GM21515 (cell line): Measurements from ENCODE around the gene ZDHHC3.

Experiments
- ATAC-seq: cut with Tn5 transposase; IDR thresholded peaks from one replicate; pipeline ENCODE4 v1.9.1; 2021; ENCODE audit not compliant: unreplicated experiment

Gene ZDHHC3

DNA sequence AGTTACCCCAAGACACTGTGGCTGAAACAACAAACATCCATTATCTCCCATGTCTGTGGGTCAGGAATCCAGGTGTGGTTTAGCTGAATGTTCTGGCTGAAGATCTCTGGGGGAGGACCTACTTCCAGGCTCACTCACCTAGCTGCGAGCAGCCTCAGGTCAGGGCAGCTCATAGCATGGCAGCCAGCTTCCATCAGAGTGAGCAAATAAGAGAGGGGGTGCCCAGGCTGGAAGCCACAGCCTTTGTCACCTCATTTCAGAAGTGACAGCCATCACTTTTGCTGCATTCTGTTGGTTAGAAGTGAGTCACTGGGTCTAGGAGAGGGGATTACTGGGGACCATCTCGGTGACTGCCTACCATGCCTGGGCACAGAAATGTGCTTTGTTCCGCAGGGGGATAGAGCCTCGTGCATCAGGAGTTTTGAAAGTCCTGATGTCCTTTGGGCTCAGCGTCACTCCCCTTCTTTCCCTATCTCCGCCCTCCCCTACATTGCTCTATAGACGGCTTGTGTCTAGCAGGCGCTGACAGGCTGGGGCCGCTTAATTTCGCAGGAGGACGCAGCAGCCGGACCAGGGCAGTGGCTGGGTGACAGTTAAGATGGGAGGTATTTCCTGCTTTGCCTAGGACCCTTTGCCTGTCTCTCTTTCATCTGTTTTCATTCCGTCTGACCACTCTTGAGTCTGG lies 76.1 kb downstream of the ZDHHC3 start:
- ATAC-seq, result no peak

DNA sequence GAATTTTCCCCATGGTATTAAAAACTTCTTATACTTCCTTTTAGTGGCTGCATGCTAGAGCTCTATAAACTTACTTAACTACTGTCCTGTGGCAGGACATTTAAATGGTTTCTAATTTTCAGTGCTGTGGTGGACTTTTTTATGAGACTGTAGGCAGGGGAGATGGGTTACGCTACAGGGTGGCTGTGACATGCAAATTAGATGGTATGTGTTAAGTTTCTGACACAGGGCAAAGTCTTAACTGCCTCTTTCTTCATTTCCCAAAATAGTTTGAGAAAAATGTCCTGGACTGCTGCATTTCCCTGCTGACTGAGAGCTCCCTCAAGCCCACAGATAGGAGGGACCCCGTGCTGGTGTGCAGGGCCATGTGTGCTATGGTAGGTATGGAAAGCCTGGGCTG lies 79.5 kb downstream of the ZDHHC3 start:
- no peak for ATAC-seq

DNA sequence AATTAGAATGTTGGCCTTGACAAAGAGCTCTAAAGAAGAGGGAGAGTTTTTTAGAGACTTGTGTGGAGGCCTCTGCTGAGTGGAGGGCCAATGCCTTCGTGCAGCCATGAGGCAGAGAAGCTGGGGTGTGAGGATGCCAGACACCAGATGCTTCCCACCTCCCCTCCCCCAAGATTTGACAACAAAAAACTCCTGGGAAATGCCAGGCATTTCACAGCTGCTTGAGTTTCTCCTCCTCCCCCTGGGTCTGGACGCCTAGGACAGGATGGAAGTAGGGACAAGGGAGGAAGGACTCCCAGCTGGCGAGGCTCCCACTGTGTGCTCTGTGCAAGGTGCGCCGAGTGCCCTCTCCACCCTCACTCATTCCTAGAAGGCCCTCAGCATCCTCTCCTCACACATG lies 81.5 kb downstream of the ZDHHC3 start:
- ATAC-seq, result no peak

DNA sequence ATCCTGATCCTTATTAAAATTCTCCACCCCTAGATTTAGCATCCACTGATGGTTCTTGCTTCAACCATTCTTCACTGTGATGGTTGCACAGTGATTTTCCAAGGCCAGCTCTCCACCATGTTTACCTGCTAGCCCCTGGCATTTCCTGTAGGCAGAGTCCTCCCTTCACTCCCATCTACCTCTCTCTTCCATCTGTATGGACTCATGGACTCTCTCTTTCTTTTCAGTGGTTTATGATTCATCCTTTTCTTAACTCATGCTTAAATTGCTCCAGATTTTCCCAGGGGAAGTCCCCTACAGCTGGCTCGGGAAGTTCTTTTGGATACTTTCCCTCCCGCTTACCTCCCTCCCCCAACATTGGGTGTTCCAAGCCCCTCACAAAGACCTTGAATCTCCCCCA lies 82.9 kb downstream of the ZDHHC3 start:
- no peak for ATAC-seq

DNA sequence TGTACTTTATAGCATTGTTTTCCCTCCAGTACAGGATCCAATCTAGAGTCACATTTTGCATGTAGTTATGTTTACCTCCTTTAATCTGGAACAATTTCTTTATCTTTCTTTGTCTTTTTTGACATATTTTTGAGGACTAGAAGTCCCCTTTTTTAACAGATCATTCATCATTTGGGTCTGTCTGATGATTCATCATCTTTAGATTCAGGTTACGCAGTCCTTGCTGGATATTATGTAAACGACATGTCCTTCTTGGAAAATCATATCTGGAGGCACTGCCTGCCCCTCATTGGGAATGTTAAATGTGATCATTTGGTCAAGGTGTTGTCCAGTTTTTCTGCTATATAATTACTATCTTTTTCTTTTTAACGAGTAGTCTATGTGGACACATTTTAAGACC lies 83.3 kb downstream of the ZDHHC3 start:
- no peak for ATAC-seq

DNA sequence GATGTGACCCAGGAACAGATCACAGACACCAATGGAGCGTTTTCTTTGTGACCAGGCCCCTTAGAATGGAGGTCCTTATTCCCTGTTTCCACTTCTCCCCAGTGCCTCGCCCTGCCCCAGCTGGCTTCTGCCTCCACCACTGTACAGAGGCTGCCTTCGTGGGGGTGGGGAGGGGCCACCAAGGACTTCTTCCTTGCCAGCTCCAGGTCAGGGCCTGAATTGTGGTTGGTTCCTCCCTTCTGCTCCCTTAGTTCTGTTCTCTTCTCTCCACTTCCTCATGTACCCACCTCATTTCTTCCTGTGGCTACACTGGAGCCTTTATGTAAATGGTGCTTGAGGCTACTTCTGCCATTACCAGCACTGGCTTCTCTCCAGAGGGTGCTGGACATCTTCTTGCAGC lies 85.1 kb downstream of the ZDHHC3 start:
- no peak for ATAC-seq

DNA sequence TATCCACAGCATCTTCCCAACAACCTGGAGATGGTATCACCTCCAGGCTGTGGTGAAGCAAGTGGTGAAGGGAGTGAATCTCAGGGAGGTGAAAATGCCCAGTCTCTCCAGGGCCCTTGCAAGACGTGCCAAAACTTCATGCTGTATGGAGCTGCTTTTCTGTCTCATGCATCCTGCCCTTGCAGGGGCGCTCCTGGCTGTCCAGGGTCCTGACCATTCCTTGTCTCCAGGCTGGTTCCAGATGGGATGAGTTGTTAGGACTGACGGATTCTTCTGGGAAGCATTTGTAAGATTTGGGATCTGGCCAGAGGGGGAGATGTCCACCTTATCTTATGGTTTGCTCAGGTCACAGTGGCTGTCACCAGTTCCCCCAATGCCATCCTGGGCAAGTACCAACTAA lies 85.7 kb downstream of the ZDHHC3 start:
- no peak for ATAC-seq

DNA sequence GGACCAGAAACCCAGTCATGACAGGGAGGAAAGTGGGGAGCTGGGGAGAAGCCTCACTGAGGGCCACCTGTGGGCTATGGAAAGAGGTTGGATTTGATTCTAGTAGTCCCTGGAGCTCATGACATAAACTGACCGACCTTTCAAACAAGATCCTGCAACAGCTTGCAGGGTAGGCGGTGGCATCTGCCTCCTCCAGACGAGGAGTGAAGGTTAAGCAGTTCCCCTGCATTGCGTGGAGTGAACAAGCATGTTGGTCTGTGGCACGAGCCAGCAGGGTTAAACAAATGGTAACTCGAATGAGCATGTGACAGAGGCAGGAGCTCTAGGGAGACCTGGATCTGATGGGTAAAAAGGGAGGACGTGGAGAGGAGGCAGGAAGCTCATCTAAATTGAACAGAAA lies 88.9 kb downstream of the ZDHHC3 start:
- no peak for ATAC-seq

DNA sequence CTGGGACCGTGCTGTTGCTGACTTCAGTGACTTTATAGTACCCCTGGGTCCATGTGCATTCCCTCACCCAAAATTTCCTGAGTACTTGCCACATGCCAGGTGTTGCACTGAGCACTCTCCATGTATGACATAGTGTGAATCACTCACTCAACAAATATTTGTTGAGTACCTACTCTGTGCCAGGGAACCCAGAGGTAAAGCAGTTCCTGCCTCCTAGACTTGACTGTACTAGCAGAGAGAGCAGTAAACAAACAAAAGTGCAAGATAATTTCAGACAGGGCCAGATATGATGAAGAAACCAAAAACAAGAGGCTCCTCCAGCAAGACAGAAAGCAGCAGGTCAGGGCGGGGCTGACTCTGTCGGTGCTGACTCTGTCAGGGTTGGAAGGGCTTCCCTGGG lies 89.4 kb downstream of the ZDHHC3 start:
- no peak for ATAC-seq

DNA sequence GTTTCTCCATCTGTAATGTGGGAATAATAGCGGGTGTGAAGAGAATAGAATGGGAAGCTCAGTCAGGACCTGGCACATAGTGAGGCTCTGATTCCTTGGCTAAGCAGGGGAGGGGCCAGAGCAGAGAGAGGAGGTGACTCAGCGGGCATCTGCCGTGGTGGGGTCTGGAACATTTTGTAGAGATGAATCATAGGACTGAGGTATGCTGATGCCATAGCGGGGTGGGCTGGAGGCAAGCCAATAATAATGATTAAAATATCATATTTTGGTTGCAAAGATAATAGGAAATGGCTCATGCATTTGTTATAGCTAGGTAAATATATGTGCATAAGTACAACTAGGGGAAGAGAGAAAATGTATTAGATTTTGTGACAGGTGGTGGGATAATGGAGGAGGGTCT lies 90.4 kb downstream of the ZDHHC3 start:
- ATAC-seq, result no peak

DNA sequence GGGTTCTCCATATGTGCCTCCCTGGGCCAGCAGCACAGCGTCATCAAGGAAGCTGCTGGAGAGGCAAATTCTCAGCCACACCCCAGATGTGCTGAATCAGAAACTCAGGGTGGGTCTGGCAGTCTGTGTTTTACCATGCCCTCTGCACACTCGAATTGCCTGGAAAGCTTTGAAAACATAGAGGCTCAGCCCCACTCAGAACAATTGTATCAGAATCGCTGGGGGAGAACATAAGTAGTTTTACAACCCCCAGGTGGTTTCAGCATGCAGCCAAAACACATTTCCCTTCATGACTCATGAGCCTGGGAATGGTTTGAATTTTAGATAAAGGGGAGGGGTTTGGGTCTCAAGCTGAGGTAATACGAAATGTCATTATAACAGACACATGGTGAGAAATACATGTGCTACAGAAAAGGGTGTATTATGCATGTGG lies 92.0 kb downstream of the ZDHHC3 start:
- no peak for ATAC-seq

DNA sequence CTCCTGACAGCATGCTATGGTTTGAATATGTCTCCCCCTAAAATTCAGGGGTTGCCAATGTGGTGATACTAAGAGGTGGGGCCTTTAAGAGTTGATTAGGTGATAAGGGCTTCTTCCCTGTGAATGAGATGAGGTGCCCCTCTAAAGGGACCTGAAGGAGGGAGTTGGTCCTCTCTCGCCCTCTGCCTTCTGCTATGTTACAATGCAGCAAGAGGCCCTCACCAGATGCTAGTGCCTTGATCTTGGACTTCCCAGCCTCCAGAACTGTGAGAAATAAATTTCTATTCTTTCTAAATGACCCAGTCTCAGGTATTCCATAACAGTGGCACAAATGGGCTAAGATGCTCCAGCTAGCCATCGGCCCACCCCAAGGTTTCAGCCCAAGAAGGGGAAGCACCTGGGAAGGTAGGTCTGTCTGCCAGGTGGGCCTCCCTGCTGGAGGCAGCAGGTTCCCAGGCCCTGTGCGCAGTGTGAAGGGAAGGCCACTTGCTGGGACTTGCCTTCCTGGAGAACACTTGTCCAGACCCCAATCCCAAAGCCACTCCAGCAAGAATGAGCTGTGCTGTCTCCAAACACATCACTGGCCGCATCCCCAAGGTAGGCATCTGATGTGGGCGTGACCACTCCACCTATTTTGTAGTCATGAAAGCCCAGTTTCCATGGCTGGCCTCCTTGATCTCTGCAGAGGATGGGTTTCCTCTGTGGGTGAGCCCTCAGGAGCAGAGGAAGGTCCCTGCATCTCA lies 92.6 kb downstream of the ZDHHC3 start:
- ATAC-seq, result no peak

DNA sequence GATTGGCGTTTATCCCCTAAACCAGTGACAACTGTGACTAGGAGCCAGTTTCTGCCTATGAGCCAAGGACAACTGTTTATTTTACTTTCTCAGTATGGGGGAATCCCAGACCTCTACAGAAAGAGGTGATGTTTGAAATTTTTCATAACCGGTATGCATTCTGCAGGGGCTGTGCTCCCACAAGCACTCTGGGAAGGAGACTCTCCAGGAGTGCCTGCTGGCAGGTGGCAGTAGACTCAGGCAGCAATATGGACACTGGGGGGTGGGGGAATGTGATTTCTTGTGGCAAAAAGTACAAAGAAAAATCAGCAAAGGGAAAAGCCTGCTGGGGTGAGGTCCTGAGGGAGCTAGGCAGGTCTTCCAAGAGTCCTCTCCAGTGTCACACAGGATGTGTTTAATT lies 95.7 kb downstream of the ZDHHC3 start:
- no peak for ATAC-seq

DNA sequence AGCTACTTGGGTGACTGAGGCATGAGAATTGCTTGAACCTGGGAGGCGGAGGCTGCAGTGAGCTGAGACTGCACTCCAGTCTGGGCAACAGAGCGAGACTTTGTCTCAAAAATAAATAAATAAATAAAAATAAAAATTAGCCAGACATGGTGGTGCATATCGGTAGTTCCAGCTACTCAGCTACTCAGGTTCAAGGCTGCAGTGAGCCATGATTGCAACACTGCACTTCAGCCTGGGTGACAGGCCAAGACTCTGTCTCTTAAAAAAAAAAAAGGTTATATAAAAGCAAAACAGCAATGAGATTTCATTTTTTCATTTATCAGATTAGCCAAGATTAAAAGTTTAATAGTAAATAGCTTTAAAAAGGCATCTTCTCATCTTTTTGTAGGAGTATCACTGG lies 98.6 kb downstream of the ZDHHC3 start:
- no peak for ATAC-seq

DNA sequence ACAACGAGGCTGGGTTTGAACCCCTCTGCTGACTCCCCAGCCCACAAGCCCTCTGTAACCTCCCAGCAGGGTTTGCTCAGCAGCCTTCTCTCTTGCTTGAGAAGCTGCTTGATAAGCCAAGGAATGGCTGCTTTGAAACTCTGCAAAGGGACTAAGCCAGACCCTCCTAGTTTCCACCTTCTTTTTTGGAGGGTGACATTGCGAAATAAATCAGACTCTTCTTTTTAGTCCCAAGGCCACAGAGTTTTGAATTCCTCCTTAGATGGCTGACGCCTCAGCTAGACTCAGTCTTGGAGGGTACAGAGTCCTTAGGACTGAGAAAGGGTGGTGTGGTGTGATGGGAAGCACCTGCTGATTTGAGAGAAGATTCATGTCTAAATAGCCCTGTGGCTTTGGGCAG lies 100.4 kb downstream of the ZDHHC3 start:
- no peak for ATAC-seq
